ENCODE results near the gene LRGUK.

LRGUK gene

GRCh38 chr7:134126146-134126545 lies 994 bp upstream of the LRGUK start:
- no peak for DNase-seq (ENCODE audit: low spot score)

- no peak for DNase-seq (ENCODE audit: low spot score)
Measured at GRCh38 chr7:134126596-134126965, 559 bp upstream of the LRGUK start.

DNA sequence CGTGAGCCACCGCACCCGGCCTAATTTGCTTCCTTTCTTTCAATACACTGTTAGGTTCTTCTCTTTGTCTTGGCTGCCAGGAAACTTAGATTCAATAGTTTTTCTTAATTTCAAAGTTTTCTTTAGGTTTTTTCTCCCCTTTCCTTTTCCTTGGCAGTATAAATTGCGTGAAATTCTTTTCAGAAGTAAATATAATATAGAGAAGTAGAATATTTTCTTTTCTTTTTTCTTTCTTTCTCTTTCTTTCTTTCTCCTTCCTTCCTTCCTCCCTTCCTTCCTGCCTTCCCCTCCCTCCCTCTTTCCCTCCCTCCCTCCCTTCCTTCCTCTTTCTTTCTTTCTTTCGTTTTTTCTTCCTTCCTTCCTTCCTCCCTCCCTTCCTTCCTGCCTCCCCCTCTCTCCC lies 1.7 kb downstream of the LRGUK start:
- DNase-seq (ENCODE audit: low spot score): no peak

GRCh38 chr7:134129856-134130523 lies 2.9 kb downstream of the LRGUK start:
- DNase-seq (ENCODE audit: low spot score): peak; percentile 49

- DNase-seq (ENCODE audit: low spot score): no peak
Measured at GRCh38 chr7:134134004-134134403, 6.9 kb downstream of the LRGUK start.

DNA sequence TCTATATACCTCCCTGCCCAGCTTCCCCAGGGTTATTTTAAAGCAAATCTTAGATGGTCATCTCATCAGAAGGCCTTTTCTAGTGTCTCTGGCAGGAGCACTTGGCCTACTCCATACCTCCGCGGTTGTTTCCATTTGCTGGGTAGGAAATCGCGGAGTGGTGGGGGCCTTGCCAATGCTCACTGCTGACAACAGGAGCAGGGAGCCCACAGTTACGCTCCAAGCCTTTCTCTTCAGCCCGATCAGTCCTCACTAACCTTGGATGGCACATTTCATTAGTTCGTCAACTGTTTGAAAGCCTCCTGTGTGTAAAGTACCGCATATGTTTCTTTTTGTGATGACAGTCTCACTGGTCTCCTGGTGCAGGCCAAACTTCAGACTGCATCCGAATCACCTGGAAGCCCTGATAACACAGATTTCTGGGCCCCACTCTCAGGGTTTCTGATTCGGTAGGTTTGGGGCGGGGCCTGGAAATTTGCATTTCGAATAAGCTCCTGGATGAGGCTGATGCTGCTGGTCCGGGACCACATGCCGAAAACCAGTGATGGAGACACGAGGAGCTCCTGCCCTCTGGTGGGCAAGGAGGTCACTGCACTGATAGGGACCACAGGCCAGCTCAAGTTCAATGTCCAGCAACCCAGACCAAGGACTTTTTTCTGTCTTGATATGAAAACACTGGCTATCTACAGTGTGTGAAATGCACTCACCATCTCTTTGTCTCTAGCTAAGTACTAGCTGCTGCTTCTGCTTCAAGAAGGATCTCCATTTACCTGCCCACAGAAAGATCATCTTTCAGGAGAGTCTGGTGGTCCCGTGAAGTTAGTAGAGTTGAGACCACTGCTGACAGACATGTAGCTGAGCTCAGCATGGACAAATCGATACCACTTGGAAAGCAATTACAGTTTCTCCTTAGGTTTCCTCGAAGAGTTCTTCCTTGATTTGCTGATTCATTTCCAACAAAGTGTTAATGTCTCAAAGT lies 14.0 kb downstream of the LRGUK start:
- peak; percentile 87 for DNase-seq (ENCODE audit: low spot score)

- DNase-seq (ENCODE audit: low spot score): no peak
Measured at GRCh38 chr7:134141868-134142264, 14.7 kb downstream of the LRGUK start.

- DNase-seq (ENCODE audit: low spot score): no peak
Measured at GRCh38 chr7:134153493-134154136, 26.5 kb downstream of the LRGUK start.

DNA sequence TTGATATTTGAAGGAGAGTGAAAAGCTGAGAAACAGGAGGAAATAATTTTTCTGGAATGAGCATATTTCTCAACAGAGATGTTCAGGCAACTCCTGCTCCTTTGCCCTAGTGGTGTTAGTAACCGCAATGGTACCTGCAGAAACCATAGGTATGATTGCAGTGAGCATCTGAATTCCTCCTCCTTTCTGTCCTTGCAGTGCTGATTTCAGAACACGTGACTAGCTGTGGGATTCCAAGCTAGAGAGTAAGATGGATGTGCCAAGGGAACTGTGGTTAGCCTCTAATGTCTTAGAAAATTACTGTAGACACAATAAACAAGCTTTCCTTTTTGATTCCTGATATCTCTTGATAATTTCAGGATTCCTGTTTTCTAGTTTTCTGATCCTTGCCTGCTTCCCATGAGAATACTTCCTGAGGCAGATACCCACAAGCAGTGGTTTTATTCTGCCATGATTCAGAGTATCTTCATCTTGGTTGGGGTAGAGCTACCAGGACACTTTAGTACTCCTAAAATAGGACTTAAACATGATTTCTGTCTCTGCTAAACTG lies 27.5 kb downstream of the LRGUK start:
- no peak for DNase-seq (ENCODE audit: low spot score)

DNA sequence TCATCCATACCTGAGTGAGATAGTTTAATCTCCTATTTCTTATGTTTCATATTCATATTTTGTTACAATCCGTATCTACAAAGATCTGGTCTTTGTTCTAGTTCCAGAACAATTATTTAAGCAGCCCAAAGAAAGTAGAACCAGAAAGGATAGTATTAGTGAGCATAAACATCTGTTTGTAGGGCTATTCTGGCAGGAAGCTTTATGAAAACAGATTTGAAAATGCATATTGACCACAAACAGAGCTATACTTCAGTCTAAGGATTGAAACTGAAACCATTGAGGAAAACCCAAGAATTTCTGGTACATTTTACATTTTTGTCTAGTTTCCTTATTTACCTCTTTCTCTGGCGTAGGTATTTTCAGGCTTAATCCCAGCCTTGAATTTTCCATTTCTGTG lies 28.1 kb downstream of the LRGUK start:
- DNase-seq (ENCODE audit: low spot score): no peak

GRCh38 chr7:134155871-134156270 lies 28.7 kb downstream of the LRGUK start:
- no peak for DNase-seq (ENCODE audit: low spot score)

- no peak for DNase-seq (ENCODE audit: low spot score)
Measured at GRCh38 chr7:134165252-134165651, 38.1 kb downstream of the LRGUK start.

- DNase-seq (ENCODE audit: low spot score): no peak
Measured at GRCh38 chr7:134167250-134167649, 40.1 kb downstream of the LRGUK start.

- DNase-seq (ENCODE audit: low spot score): no peak
Measured at GRCh38 chr7:134167841-134168240, 40.7 kb downstream of the LRGUK start.

- DNase-seq (ENCODE audit: low spot score): no peak
Measured at GRCh38 chr7:134174795-134175261, 47.7 kb downstream of the LRGUK start.

DNA sequence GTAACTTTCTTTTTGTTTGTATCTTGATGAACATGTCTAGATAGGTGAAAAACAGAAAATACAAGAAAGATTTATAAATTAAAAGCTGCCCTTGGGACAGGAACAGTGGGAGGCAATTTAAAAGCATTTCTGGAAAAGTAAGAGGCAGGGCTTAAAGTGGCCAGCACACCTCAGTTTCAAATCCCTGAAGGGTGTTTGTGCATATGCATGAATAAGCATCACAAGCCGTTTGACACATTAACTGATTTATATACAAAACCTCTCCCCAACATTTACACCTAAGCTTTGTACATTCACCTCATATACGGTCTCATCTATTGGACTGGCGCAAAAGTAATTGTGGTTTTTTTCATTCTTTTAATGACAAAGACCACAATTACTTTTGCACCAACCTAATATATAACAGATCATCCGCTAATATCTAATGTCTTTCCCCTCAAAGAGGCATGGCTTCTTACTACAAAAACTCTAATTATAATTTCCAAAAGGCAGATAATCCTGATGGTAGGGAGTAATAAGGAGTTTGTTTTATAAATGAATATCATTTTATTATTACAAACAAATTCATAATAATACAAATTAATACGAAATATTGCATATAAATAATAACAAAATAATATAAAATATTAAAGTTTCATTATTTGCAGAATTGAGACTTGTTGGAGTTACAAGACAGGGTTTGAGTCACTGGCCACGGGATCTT lies 48.3 kb downstream of the LRGUK start:
- DNase-seq (ENCODE audit: low spot score): no peak

DNA sequence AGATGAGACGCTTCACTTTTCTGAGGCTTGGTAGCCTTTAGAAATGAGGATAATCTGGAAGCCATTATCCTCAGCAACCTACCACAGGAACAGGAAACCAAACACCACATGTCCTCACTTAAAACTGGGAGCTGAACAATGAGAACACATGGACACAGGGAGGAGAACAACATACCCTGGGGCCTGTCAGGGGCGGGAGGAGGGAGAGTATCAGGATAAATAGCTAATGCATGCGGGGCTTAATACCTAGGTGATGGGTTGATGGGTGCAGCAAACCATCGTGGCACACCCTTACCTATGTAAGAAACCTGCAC lies 48.9 kb downstream of the LRGUK start:
- no peak for DNase-seq (ENCODE audit: low spot score)

GRCh38 chr7:134179036-134180011 lies 52.2 kb downstream of the LRGUK start:
- DNase-seq (ENCODE audit: low spot score): no peak

- DNase-seq (ENCODE audit: low spot score): no peak
Measured at GRCh38 chr7:134180376-134180775, 53.2 kb downstream of the LRGUK start.

DNA sequence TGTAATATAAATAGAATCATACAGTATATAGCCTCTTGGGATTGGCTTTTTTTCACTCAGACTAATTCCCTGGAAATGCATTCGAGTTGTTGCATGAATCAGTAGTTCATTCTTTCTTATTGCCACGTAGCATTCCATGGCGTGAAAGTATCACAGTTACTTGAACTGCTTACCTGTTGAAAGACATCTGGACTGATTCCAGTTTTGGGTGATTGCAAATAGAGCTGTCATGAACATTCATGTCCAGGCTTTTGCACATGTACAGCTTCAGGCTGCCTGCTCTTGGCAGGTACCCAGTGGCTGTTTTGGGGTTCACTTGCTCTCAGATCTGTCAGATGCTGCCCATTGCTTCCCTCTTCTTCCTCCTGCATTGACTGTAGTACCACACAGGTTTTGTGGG lies 54.9 kb downstream of the LRGUK start:
- DNase-seq (ENCODE audit: low spot score): no peak

DNA sequence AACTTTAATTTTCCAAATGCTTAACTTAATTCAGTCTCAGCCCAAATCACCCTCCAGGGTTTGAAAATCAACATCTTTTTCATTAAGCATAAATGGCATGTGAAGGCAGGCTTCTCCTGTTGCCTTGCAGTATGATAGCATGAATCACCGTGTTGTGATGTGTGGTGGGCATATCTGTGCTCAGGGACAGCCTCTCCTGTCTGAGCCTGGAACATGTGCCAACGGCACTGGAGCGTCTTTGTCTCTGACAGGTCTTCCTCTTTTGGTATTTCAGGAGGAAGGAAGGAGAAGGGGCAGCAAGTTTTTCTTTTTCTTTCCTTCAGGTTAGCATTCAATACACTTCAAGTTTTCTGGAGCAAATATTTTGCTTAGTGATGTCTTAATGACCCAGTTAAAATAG lies 57.6 kb downstream of the LRGUK start:
- no peak for DNase-seq (ENCODE audit: low spot score)

All from iPS-NIHi11 (cell line).